Esophagus muscularis mucosa (tissue), 4 donors: Measurements from ENCODE around the gene SLC4A2. TPM values are rescaled to one million over a fixed set of nuclear protein-coding genes. Genes with fewer than 3 reads are reported as not detected.

Source experiments
- DNase-seq: peaks from one replicate; pipeline ENCODE4 v3.0.0-alpha.2; 2017; ENCODE audit errors: extremely low spot score
- H3K27ac ChIP-seq, 4 donors: fragments of 200-600 bp; sonication (generic); replicated peaks in 1 of 4; 1 replicate in 3 of 4; 2 replicates in 1 of 4; pipeline ENCODE4 v1.5.1; 2016 to 2019; ENCODE audit warnings: mild to moderate bottlenecking in 1 of 4
- H3K27me3 ChIP-seq, 4 donors: fragments of 200-600 bp; sonication (generic); one replicate each; pipeline versions ENCODE4 v1.5.1 to v1.6.0; 2016 to 2019
- H3K36me3 ChIP-seq, 4 donors: fragments of 200-600 bp; sonication (generic); one replicate each; pipeline ENCODE4 v1.5.1; 2016 to 2019
- H3K4me1 ChIP-seq, 4 donors: fragments of 200-600 bp; sonication (generic); one replicate each; pipeline ENCODE4 v1.5.1; 2016 to 2019
- H3K4me3 ChIP-seq, 4 donors: fragments of 200-600 bp; sonication (generic); 1 replicate in 2 of 4; 2 replicates in 2 of 4; pipeline ENCODE4 v1.5.1; 2016 to 2019; ENCODE audit warnings: mild to moderate bottlenecking in 4 of 4, moderate library complexity in 1 of 4
- H3K9me3 ChIP-seq, 4 donors: fragments of 200-600 bp; sonication (generic); 1 replicate in 3 of 4; 2 replicates in 1 of 4; pipeline ENCODE4 v1.5.1; 2016 to 2019
- CTCF ChIP-seq, 3 experiments: fragments of 200-600 bp in 2 of 3; fragments of 450-650 bp in 1 of 3; sonication (generic) in 2 of 3; IDR thresholded peaks; one replicate each; pipeline ENCODE4 v1.5.1; 2017 to 2019; ENCODE audit warnings: antibody characterized with exemption in 3 of 3, mild to moderate bottlenecking in 2 of 3, moderate library complexity in 1 of 3
- EP300 ChIP-seq: sonication (generic); formaldehyde crosslinking; IDR thresholded peaks from one replicate; pipeline ENCODE4 v1.6.1; 2017; ENCODE audit warnings: antibody characterized with exemption
- POLR2A ChIP-seq: fragments of 450-650 bp; IDR thresholded peaks from one replicate; pipeline ENCODE4 v1.6.1; 2017; ENCODE audit warnings: antibody characterized with exemption, moderate library complexity, mild to moderate bottlenecking, low read depth
- POLR2AphosphoS5 ChIP-seq, 2 donors: sonication (generic); formaldehyde crosslinking; IDR thresholded peaks; one replicate each; pipeline ENCODE4 v1.6.1; 2017; ENCODE audit warnings: antibody characterized with exemption in 2 of 2
- WGBS: methylation state at CpG from one replicate; pipeline ENCODE4 v1.1.5; 2018; 5-methylcytosine and 5-hydroxymethylcytosine counted together
- intact Hi-C: fragments of 100-400 bp; cut with DNase I; formaldehyde crosslinking; loops from one replicate; pipeline ENCODE4 v1.15.1; 2023
- total RNA-seq, 4 donors: library from RNA; depleted of rRNA; stranded (reverse); fragments of >200 nt; gene quantifications; one replicate each; pipeline versions ENCODE4 v1.1.0 to v1.2.1, GENCODE V29; 2016

SLC4A2 gene
- total RNA-seq, 4 donors from 2014 or later = 96.8 to 165 (median 122) TPM

DNA sequence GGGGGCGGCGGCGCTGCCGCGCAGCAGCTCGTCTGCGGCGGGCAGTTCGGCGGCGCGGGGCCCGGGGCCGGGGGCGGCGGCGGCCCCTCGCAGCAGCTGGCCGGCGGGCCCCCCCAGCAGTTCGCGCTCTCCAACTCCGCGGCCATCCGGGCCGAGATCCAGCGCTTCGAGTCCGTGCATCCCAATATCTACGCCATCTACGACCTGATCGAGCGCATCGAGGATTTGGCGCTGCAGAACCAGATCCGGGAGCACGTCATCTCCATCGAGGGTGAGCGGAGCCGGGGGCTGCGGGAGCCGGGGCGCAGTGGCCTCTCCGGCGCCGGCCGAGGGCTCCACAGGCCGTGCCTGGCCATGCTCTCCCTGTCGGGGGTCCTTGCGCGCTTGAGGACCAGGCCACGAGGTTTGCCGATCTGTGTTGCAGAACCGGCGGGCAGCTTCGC is 27.4 kb downstream of the SLC4A2 start:
- Histone ChIP-seq H3K27me3 (no peaks in the 10 kb centered on the region), H3K9me3 (no peaks in the 10 kb centered on the region), H3K36me3 (peaks cover 0 to under 1% (median 0%) of the 10 kb centered on the region in 4 donors), H3K27ac (peak overlapping the region; percentile 88 to 91 (median 90)), H3K4me3 (peak overlapping the region; percentile 77 to 89 (median 80)), H3K4me1 (peaks cover 61 to 74% (median 71%) of the 10 kb centered on the region in 4 donors)
- no peak for DNase-seq
- no peak for TF ChIP-seq POLR2A
- no peak for TF ChIP-seq POLR2AphosphoS5 (IDR thresholded peaks at IDR 0.05)
- no peak for TF ChIP-seq CTCF (IDR thresholded peaks at IDR 0.05)
- TF ChIP-seq EP300 = no peak
- intact Hi-C loops = no loop called here
- no CpG with 5 or more reads among the region's 56 CpGs for WGBS

GRCh38 chr7:151087245-151088018 is 28.0 kb downstream of the SLC4A2 start:
- Histone ChIP-seq H3K27me3 (no peaks in the 10 kb centered on the region), H3K27ac (peak overlapping the region; percentile 88 to 91 (median 90)), H3K36me3 (peaks cover 0 to 7% (median 2%) of the 10 kb centered on the region in 4 donors), H3K4me1 (peaks cover 60 to 74% (median 71%) of the 10 kb centered on the region in 4 donors), H3K4me3 (peak overlapping the region; percentile 77 to 89 (median 80)), H3K9me3 (no peaks in the 10 kb centered on the region)
- WGBS = 0% methylated on average over 28 of the region's 70 CpGs
- intact Hi-C loops = no loop called here
- no peak for DNase-seq
- no peak for TF ChIP-seq EP300
- no peak for TF ChIP-seq POLR2A
- TF ChIP-seq CTCF (IDR thresholded peaks at IDR 0.05) = peak; percentile 35 to 42 (median 40)
- peak; percentile 6 to 32 for TF ChIP-seq POLR2AphosphoS5 (IDR thresholded peaks at IDR 0.05)

DNA sequence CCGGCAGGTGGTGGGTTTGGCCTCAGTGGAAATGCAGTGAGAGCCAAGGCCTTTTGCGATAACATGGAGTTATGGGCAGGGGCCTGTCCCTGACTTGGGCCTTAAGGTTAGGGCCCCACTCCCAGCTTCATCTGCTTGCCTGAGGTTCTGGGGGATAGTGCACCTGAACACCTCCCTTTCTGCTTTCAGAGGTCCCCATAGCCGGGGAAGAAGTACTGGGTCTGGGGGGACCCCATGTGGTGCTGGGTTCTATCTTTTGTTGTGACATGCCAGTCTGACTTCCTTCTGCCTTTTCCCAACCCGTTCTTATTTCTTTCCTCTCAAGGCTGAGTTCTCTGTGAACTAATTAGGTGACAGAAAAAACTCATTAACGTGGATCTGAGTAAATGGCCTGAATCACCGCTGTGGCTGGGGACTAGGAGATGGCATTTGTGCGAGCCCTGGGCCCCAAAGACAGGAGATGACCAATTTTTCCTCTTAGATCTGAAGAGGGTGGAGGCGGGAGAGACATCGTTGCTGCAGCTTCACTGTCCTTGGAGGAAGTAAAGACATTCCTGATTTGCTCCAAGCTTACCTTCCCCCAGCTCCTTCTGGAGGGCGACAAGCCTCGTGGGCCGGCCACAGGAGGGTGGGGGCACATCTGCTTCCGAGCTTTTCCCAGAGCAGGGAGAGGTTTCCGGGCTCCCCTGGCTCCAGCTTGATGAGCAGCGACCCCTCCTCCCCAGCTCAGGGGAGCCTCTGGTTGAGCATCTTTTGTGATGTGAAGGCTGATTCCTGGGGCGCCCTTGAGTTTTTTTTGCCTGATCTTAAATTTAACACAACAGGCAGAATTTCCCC is 28.8 kb downstream of the SLC4A2 start:
- peaks cover 63 to 77% (median 69%) of the 10 kb centered on the region in 4 donors for H3K4me1 ChIP-seq
- peak overlapping the region; percentile 77 to 89 (median 80) for H3K4me3 ChIP-seq
- no peaks in the 10 kb centered on the region for H3K27me3 ChIP-seq
- H3K9me3 ChIP-seq = no peaks in the 10 kb centered on the region
- 33% methylated on average over 15 of the region's 16 CpGs for WGBS
- intact Hi-C loops = no loop called here
- TF ChIP-seq EP300 = no peak
- no peak for TF ChIP-seq POLR2A
- TF ChIP-seq POLR2AphosphoS5 (IDR thresholded peaks at IDR 0.05) = no peak
- TF ChIP-seq CTCF (IDR thresholded peaks at IDR 0.05) = no peak
- peaks cover 0 to 7% (median 2%) of the 10 kb centered on the region in 4 donors for H3K36me3 ChIP-seq
- H3K27ac ChIP-seq = peak overlapping the region; percentile 88 to 91 (median 90)
- no peak for DNase-seq

DNA sequence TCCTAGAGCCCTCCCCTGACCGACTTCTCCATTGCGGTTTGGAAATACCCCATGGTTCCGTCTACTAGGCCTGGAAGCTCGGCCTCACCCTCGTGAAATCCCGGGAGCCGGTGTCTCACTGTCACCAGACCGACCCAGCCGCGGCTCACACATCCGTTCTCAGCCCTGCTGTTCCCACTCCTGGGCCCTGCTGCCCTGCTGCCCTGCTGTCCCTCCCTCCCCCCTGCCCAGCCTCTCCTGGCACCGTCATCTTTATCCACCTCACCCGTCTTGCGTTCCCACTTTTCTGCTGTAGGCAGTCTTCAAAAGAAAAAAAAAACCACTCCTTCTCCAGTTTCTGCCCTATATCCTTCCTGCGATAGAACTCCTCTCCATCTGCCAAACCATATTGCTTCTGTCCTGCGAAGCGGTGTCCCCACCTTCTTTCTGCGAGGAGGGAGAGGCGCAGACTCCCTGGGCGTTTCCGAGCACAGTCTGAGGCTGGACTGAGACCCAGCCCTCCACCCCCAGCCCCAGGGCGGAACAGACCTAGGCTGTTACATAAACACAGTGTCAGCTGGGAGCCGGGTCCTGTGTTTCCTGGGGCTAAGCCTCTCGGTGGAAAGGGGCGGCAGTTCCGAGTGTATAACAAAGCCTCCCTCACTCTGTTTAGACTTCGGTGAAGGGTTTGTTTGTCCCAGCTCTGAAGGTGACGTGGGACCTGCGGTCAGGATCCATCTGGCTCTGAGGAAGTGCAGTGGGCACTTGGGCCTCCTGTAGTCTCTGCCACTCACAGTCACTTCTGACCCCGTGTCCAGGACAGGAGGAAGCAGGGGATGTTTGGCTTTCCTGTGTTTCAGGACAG is 29.7 kb downstream of the SLC4A2 start:
- H3K27ac ChIP-seq = peak overlapping the region; percentile 88 to 91 (median 90)
- H3K27me3 ChIP-seq = no peaks in the 10 kb centered on the region
- intact Hi-C loops = no loop called here
- peaks cover 58 to 79% (median 67%) of the 10 kb centered on the region in 4 donors for H3K4me1 ChIP-seq
- H3K36me3 ChIP-seq = peaks cover 0 to 10% (median 2%) of the 10 kb centered on the region in 4 donors
- peak overlapping the region; percentile 77 to 89 (median 80) for H3K4me3 ChIP-seq
- no peaks in the 10 kb centered on the region for H3K9me3 ChIP-seq
- WGBS = 23% methylated on average over 27 of the region's 30 CpGs
- DNase-seq = no peak
- TF ChIP-seq CTCF (IDR thresholded peaks at IDR 0.05) (no peak), POLR2A (no peak), POLR2AphosphoS5 (IDR thresholded peaks at IDR 0.05) (peak; percentile 69 to 70), EP300 (no peak)
